ENCODE results near the gene MRPS27.

MRPS27 gene

DNA sequence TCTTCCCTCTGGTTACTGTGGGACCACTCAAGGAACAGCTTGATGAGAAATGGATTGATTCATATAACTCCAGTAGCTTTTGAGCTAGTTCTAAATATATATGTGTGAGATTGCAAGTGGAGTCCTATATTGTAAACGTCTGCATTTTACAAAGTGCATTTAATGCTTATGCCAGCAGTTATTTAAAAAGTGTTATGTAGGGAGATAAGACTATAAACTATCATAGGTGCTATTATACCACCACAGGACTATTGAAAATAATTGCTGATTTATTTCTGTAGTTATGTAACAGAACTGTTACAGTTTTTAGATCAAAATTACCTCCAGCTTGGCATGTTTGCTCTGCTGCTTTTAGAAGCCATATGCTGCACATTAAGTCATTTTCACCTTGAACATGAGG lies 36.3 kb upstream of the MRPS27 start:
- TF ChIP-seq, protein P1, sequence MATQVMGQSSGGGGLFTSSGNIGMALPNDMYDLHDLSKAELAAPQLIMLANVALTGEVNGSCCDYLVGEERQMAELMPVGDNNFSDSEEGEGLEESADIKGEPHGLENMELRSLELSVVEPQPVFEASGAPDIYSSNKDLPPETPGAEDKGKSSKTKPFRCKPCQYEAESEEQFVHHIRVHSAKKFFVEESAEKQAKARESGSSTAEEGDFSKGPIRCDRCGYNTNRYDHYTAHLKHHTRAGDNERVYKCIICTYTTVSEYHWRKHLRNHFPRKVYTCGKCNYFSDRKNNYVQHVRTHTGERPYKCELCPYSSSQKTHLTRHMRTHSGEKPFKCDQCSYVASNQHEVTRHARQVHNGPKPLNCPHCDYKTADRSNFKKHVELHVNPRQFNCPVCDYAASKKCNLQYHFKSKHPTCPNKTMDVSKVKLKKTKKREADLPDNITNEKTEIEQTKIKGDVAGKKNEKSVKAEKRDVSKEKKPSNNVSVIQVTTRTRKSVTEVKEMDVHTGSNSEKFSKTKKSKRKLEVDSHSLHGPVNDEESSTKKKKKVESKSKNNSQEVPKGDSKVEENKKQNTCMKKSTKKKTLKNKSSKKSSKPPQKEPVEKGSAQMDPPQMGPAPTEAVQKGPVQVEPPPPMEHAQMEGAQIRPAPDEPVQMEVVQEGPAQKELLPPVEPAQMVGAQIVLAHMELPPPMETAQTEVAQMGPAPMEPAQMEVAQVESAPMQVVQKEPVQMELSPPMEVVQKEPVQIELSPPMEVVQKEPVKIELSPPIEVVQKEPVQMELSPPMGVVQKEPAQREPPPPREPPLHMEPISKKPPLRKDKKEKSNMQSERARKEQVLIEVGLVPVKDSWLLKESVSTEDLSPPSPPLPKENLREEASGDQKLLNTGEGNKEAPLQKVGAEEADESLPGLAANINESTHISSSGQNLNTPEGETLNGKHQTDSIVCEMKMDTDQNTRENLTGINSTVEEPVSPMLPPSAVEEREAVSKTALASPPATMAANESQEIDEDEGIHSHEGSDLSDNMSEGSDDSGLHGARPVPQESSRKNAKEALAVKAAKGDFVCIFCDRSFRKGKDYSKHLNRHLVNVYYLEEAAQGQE (IDR thresholded peaks at IDR 0.05; ENCODE audit: insufficient replicate concordance, low read depth) = no peak
- TF ChIP-seq POLR2AphosphoS5 (IDR thresholded peaks at IDR 0.05; ENCODE audit: low read depth) (no peak), SPI1 (IDR thresholded peaks at IDR 0.05; ENCODE audit: borderline replicate concordance, low read depth) (no peak), GABPA (IDR thresholded peaks at IDR 0.05; ENCODE audit: low read depth) (no peak), CTCF (IDR thresholded peaks at IDR 0.05; ENCODE audit: insufficient read depth, low read length) (no peak)
- no peaks in the 10 kb centered on the region for H3K27me3 ChIP-seq (ENCODE audit: insufficient read depth, poor library complexity, severe bottlenecking)
- DNase-seq (ENCODE audit: low read depth in 1 of 2, low spot score in 1 of 2) = no peak
- H3K27ac ChIP-seq (replicated peaks) = no peak overlapping the region
- no peak overlapping the region for H3K4me3 ChIP-seq (replicated peaks; ENCODE audit: insufficient read depth, low read length)

- no peak for DNase-seq (ENCODE audit: low read depth in 1 of 2, low spot score in 1 of 2)
Observed at GRCh38 chr5:72355706-72356299, 35.8 kb upstream of the MRPS27 start.

GRCh38 chr5:72353046-72353445 lies 33.0 kb upstream of the MRPS27 start:
- no peak for DNase-seq (ENCODE audit: low read depth in 1 of 2, low spot score in 1 of 2)

More at GRCh38 chr5:72355706-72356299, 35.8 kb upstream of the MRPS27 start:
- TF ChIP-seq SPI1 (IDR thresholded peaks at IDR 0.05; ENCODE audit: borderline replicate concordance, low read depth) (no peak), GABPA (IDR thresholded peaks at IDR 0.05; ENCODE audit: low read depth) (no peak), POLR2AphosphoS5 (IDR thresholded peaks at IDR 0.05; ENCODE audit: low read depth) (no peak), CTCF (IDR thresholded peaks at IDR 0.05; ENCODE audit: insufficient read depth, low read length) (no peak)
- TF ChIP-seq, protein P1 (IDR thresholded peaks at IDR 0.05; ENCODE audit: insufficient replicate concordance, low read depth) = no peak
- H3K4me3 ChIP-seq (replicated peaks; ENCODE audit: insufficient read depth, low read length) = no peak overlapping the region
- H3K27ac ChIP-seq (replicated peaks) = no peak overlapping the region
- H3K27me3 ChIP-seq (ENCODE audit: insufficient read depth, poor library complexity, severe bottlenecking) = no peaks in the 10 kb centered on the region

More at GRCh38 chr5:72353046-72353445, 33.0 kb upstream of the MRPS27 start:
- H3K27me3 ChIP-seq (ENCODE audit: insufficient read depth, poor library complexity, severe bottlenecking) = no peaks in the 10 kb centered on the region
- no peak overlapping the region for H3K27ac ChIP-seq (replicated peaks)
- TF ChIP-seq GABPA (IDR thresholded peaks at IDR 0.05; ENCODE audit: low read depth) (no peak), CTCF (IDR thresholded peaks at IDR 0.05; ENCODE audit: insufficient read depth, low read length) (no peak), SPI1 (IDR thresholded peaks at IDR 0.05; ENCODE audit: borderline replicate concordance, low read depth) (no peak), POLR2AphosphoS5 (IDR thresholded peaks at IDR 0.05; ENCODE audit: low read depth) (no peak)
- TF ChIP-seq, protein P1 (IDR thresholded peaks at IDR 0.05; ENCODE audit: insufficient replicate concordance, low read depth) = no peak
- H3K4me3 ChIP-seq (replicated peaks; ENCODE audit: insufficient read depth, low read length) = no peak overlapping the region
